Effector memory CD8-positive, alpha-beta T cell (primary cell): Measurements from ENCODE around the gene VANGL1.

Source experiments
- ATAC-seq: fragments of 150-1000 bp; cut with Tn5 transposase; replicated peaks from 2 replicates; pipeline ENCODE4 v1.10.0; 2021; ENCODE audit warnings: mild to moderate bottlenecking, moderate library complexity
- DNase-seq, 3 experiments: peaks; one replicate each; pipeline ENCODE4 v3.0.0; 2021
- H3K27ac Mint-ChIP-seq, 2 donors: one replicate each; pipeline ENCODE4 v1.8.0; 2022; ENCODE audit warnings: mild to moderate bottlenecking in 2 of 2, mixed read lengths in 2 of 2, moderate library complexity in 2 of 2
- H3K27me3 Mint-ChIP-seq, 2 donors: one replicate each; pipeline ENCODE4 v1.8.0; 2022; ENCODE audit warnings: mixed read lengths in 2 of 2
- H3K36me3 Mint-ChIP-seq: one replicate; pipeline ENCODE4 v1.8.0; 2022; ENCODE audit warnings: mild to moderate bottlenecking, moderate library complexity, mixed read lengths; ENCODE audit not compliant: insufficient read depth
- H3K4me1 Mint-ChIP-seq, 2 donors: one replicate each; pipeline ENCODE4 v1.8.0; 2022; ENCODE audit warnings: low read depth in 2 of 2, mixed read lengths in 2 of 2
- H3K4me3 Mint-ChIP-seq, 2 donors: one replicate each; pipeline ENCODE4 v1.8.0; 2022; ENCODE audit warnings: mild to moderate bottlenecking in 2 of 2, mixed read lengths in 2 of 2, moderate library complexity in 2 of 2
- H3K9me3 Mint-ChIP-seq, 2 donors: one replicate each; pipeline ENCODE4 v1.8.0; 2022; ENCODE audit warnings: mixed read lengths in 2 of 2

VANGL1 gene

DNA sequence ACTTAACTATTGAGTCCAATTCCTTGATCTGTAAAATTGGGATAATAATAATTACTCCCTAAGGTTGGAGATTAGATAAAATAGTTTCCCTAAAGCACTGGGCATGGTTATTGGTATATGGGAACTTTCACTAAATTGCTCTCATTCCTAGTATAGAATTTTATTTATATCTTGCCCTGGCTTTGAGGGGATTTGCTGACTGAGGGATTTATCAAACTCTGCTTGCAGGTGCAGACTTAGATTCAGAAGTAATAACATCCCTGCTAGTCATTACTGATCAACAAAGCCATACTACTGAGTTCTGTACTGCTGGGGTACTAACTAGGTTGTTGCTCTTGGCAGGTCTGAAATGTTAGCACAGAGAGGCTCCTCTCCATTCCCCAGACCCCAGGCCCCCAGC, 84.8 kb downstream of the VANGL1 start:
- no peaks in the 10 kb centered on the region for H3K36me3 Mint-ChIP-seq
- no peak for ATAC-seq
- DNase-seq, result no peak
- H3K4me3 Mint-ChIP-seq, result no peak overlapping the region
- no peaks in the 10 kb centered on the region for H3K9me3 Mint-ChIP-seq
- H3K27ac Mint-ChIP-seq, result no peak overlapping the region
- H3K4me1 Mint-ChIP-seq, result no peaks in the 10 kb centered on the region
- peaks cover 12 to 46% of the 10 kb centered on the region in 2 donors for H3K27me3 Mint-ChIP-seq

DNA sequence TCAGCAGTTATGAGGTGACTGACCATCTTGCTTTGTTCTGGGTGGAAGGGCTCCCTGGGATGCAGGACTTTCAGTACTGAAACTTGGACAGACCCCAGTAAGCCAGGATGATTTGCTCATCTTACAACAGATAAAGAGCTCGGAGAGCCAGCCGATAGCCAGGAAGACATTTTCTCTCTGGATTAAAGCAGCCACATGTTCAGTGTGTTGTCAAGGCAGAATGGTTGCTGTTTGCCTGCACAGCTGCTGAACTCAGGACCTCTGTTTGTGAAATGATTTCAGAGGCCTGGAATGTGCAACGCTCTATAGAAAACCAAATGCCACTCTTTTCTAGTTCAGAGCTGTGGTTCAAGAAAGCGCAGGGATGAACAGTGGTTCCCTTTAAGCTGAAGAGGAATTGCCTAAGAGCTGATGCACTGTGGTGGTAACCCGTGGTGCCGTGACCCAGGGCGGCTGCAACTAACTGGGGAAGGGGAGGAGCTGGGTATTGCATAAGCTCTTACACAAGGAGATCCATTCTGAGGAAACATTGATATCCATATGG, 86.0 kb downstream of the VANGL1 start:
- no peaks in the 10 kb centered on the region for H3K4me1 Mint-ChIP-seq
- no peak overlapping the region for H3K27ac Mint-ChIP-seq
- H3K27me3 Mint-ChIP-seq, result peaks cover 6 to 45% of the 10 kb centered on the region in 2 donors
- H3K9me3 Mint-ChIP-seq, result no peaks in the 10 kb centered on the region
- no peak overlapping the region for H3K4me3 Mint-ChIP-seq
- DNase-seq, result no peak
- ATAC-seq, result no peak
- H3K36me3 Mint-ChIP-seq, result no peaks in the 10 kb centered on the region

DNA sequence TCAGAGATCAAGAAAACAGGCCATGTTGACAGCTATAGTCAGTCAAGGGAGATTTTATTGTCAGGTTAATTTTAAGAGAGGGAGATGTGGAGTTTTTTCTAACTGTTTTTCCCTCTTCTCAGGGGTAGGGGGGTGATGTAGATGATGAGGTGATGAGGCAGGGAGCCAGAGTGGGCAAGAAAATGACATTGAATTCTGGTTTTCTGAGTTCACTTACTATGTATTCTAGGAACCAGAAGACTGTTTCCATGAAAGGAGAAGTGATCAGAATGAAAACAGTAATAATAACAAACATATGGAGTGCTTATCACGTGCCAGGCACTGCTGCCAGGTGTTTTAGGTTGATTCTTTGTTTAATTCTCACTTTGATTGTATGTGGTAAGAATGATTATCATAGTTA, 86.6 kb downstream of the VANGL1 start:
- Mint-ChIP-seq H3K4me1 (no peaks in the 10 kb centered on the region), H3K9me3 (no peaks in the 10 kb centered on the region), H3K27ac (no peak overlapping the region), H3K27me3 (peaks cover 6 to 47% of the 10 kb centered on the region in 2 donors), H3K36me3 (no peaks in the 10 kb centered on the region), H3K4me3 (no peak overlapping the region)
- no peak for ATAC-seq
- DNase-seq, result no peak

DNA sequence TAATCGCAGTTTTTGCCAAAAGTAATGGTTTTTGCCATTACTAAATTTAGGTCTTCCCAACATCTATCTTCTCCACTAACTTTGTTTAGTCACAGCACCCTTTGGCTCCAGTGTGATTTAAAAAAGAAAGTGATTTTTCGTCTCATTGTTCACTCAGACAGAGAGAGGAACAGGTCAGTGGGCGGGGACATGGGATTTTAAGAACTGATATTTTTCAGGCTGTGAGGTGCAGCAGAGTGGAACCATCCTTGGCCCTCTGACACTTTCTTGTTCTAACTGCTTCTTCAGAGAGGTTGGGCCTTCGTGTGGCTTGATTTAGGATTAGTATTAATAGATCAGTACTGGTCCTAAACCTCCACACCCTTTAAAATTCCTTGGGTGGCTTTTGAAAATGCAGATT, 88.0 kb downstream of the VANGL1 start:
- ATAC-seq, result no peak
- no peaks in the 10 kb centered on the region for H3K36me3 Mint-ChIP-seq
- DNase-seq, result no peak
- no peaks in the 10 kb centered on the region for H3K4me1 Mint-ChIP-seq
- peaks cover 11 to 43% of the 10 kb centered on the region in 2 donors for H3K27me3 Mint-ChIP-seq
- H3K27ac Mint-ChIP-seq, result no peak overlapping the region
- no peak overlapping the region for H3K4me3 Mint-ChIP-seq
- no peaks in the 10 kb centered on the region for H3K9me3 Mint-ChIP-seq

DNA sequence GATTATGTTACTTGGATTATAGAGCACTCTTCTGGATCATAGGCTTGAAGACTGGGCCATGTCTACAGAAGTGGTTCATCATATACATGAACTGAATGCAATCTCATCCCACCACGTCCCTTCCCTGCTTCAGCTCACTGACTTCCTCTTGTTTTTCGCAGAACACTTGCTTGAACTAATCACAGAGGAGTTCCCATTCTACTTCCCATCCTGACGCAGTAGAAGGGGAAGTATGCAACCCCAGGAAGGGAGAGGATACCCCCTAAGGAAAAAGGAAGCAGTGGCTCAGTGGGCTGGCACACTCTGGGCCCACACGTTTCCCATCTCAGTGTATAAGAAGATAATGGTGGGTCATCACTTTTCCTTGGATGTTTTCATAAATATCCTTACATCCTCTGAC, 90.5 kb downstream of the VANGL1 start:
- no peaks in the 10 kb centered on the region for H3K36me3 Mint-ChIP-seq
- H3K9me3 Mint-ChIP-seq, result no peaks in the 10 kb centered on the region
- H3K4me3 Mint-ChIP-seq, result no peak overlapping the region
- no peak overlapping the region for H3K27ac Mint-ChIP-seq
- H3K27me3 Mint-ChIP-seq, result peaks cover 18 to 45% of the 10 kb centered on the region in 2 donors
- H3K4me1 Mint-ChIP-seq, result no peaks in the 10 kb centered on the region
- no peak for ATAC-seq
- DNase-seq, result no peak

DNA sequence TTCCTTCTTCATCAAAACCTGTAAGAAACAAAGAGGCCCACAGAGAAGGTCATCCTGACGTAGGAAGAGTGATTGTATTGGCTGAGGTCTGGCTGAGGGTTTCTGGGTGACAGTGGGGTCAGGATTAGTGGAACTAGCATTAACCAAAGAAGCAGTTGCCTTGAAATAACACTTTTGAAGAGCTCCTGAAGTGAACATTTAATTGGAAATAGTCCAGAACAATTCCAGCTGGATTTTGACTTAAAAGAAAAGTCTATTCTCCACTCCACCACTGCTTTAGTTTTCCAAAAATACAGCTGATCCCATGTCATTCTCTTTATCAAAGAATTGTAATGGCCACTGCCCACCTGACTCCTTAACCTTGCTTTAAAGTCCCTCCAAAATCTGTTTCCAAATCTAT, 99.0 kb downstream of the VANGL1 start:
- no peak overlapping the region for H3K27ac Mint-ChIP-seq
- DNase-seq (no peak), ATAC-seq (no peak)
- peaks cover 9 to 29% of the 10 kb centered on the region in 2 donors for H3K27me3 Mint-ChIP-seq
- no peaks in the 10 kb centered on the region for H3K9me3 Mint-ChIP-seq
- no peak overlapping the region for H3K4me3 Mint-ChIP-seq
- H3K36me3 Mint-ChIP-seq, result no peaks in the 10 kb centered on the region
- H3K4me1 Mint-ChIP-seq, result no peaks in the 10 kb centered on the region

DNA sequence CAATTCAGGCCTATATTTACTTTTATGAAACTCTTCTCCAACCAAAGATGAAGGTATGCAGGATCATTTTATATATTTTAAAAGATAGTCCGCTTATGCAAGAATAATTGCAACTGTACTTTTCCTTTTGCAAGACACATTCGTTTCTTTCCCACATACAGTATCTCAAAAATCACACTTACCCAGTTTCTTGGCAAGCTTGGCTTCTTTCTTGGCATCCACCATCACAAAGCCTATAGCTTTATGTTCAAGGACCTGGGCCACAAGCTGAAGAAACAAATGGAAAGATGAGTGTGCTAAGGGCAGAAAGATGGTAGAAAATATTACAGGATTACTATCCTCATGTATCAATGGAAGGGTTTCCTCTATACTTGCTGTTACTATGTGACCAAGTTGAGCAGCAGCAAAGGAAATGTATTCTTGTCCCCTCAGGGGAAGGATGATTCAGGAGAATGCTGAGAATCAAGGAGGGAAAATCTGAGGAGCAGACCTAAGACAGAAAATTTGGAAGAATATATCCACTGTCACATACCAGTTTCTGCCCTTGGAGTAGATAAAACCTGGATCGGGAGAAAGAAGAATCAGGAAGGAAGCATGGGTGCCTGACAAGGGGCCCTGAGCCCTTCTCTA, 103.0 kb downstream of the VANGL1 start:
- Mint-ChIP-seq H3K27me3 (peaks cover 16 to 33% of the 10 kb centered on the region in 2 donors), H3K4me1 (no peaks in the 10 kb centered on the region), H3K27ac (no peak overlapping the region), H3K4me3 (no peak overlapping the region), H3K9me3 (no peaks in the 10 kb centered on the region), H3K36me3 (no peaks in the 10 kb centered on the region)
- no peak for ATAC-seq
- no peak for DNase-seq

DNA sequence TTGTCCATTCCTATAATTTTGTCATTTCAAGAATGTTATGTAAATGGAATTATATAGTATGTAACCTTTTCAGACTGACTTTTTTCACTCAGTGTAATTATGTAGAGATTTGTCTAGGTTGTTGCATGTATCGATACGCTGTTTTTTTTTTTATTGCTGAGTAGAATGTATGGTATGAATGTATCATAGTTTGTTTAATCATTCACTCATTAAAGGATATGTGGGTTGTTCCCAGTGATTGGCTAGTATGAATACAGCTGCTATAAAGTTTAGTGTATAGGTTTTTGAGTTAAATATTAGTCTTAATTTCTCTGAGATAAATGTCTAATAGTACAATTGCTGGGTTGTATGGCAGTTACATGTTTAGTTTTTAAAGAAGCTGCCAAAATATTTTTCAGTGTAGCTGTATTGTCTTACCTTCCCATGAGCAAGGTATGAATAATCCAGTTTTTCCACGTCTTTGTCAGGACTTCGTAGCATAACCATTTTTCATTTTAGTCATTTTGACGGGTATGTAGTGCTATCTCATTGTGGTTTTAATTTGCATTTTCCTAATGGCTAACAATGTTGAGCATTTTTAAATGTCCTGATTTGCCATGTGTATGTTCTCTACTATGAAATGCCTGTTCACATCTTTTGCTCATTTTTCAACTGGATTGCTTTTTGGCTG, 104.4 kb downstream of the VANGL1 start:
- no peak overlapping the region for H3K27ac Mint-ChIP-seq
- H3K4me1 Mint-ChIP-seq, result no peaks in the 10 kb centered on the region
- ATAC-seq (no peak), DNase-seq (no peak)
- no peaks in the 10 kb centered on the region for H3K36me3 Mint-ChIP-seq
- H3K4me3 Mint-ChIP-seq, result no peak overlapping the region
- H3K9me3 Mint-ChIP-seq, result no peaks in the 10 kb centered on the region
- H3K27me3 Mint-ChIP-seq, result peaks cover 19 to 41% of the 10 kb centered on the region in 2 donors
